ENCODE results near the gene FBXW4. TPM values are rescaled to one million over a fixed set of nuclear protein-coding genes. Genes with fewer than 3 reads are reported as not detected.

Gene FBXW4
- polyA plus RNA-seq, 4 donors: 27.1 to 49.1 (median 35.4) TPM

DNA sequence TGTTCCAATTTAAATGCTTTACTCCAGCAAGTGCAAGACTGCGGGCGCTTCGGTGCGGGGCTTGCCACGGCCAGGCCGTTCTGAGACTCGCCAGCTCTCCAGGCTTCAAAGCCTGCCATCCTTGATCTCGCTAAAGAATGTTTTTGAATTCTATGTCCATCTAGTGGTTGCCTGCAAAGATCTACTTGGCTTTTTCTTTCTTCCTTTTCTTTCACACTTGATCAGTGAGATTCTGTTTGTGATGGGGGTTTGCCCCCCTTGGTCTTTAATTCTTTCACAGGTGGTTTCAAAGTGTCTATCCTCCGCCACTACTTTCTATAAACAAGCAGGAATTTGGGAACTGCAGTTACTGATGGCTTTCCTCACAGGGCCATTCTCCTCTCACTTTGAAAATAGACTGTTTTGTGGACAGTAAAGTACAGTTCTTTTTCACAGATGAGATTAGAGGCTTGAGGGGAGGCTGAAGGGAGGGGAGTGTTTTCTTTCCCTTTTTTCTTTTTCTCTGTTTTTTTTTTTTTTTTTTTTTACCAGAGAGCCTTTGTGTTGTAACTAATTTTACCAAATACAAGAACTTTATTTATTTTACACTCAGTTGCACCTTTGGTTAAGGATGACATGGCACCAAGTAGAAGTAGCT is 15.2 kb upstream of the FBXW4 start:
- H3K27ac ChIP-seq (ENCODE audit: low read depth in 1 of 3, low read length in 2 of 3): no peak overlapping the region
- no peak overlapping the region for H3K4me3 ChIP-seq (ENCODE audit: low read depth in 1 of 3, low read length in 3 of 3)
- FAIRE-seq (no peak), DNase-seq (no peak)
- peaks cover 0 to 10% (median 0%) of the 10 kb centered on the region in 3 donors for H3K27me3 ChIP-seq (ENCODE audit: control insufficient read depth in 3 of 3, insufficient read depth in 3 of 3, low read length in 3 of 3)
- H3K9me3 ChIP-seq (ENCODE audit: control insufficient read depth in 2 of 2, insufficient read depth in 1 of 2, low read depth in 1 of 2, low read length in 1 of 2): no peaks in the 10 kb centered on the region
- H3K36me3 ChIP-seq (ENCODE audit: control insufficient read depth in 3 of 3, insufficient read depth in 2 of 3, low read depth in 1 of 3, low read length in 3 of 3): no peaks in the 10 kb centered on the region
- WGBS, 3 donors: 48 to 50% (median 49%) methylated on average over 9 of the region's 9 CpGs
- no peaks in the 10 kb centered on the region for H3K4me1 ChIP-seq (ENCODE audit: control insufficient read depth in 3 of 3, insufficient read depth in 2 of 3, low read depth in 1 of 3, low read length in 2 of 3)

DNA sequence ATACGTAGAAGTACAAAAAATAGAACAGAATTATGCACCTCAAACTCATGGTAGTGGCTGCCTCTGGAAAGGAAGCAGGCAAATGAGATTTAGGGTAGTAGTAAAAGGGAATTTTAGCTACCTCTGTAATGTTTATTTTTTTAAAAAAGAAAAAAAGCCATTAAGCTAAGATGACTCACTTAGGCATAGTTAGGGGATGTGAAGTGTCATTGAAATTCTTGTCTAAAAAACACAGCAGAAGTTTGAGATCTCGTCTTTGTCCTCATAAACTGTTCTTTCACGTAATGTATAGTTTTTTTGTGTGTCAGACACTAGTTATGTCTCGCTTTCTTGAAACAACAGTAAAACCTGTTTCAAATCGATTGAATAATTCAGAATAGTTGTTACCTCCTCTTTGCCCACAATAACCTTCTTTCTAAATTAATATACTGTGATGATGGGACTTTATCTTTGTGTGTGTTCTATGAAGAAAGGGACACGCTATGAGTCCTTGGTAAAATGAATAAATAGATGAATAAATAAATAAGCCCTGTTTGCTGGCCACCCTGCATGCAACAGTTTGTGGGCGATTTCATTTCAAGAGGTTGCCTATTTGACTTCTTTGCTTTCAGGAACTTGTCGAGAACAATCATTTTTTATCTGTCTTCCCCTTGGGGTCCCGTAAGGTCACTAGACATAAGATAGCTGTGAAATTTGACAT is 14.5 kb upstream of the FBXW4 start:
- WGBS, 3 donors: 64 to 69% (median 67%) methylated on average over 9 of the region's 9 CpGs
- Histone ChIP-seq H3K4me1 (ENCODE audit: control insufficient read depth in 3 of 3, insufficient read depth in 2 of 3, low read depth in 1 of 3, low read length in 2 of 3) (no peaks in the 10 kb centered on the region), H3K27me3 (ENCODE audit: control insufficient read depth in 3 of 3, insufficient read depth in 3 of 3, low read length in 3 of 3) (peaks cover 0 to 10% (median 0%) of the 10 kb centered on the region in 3 donors), H3K9me3 (ENCODE audit: control insufficient read depth in 2 of 2, insufficient read depth in 1 of 2, low read depth in 1 of 2, low read length in 1 of 2) (no peaks in the 10 kb centered on the region), H3K27ac (ENCODE audit: low read depth in 1 of 3, low read length in 2 of 3) (no peak overlapping the region), H3K36me3 (ENCODE audit: control insufficient read depth in 3 of 3, insufficient read depth in 2 of 3, low read depth in 1 of 3, low read length in 3 of 3) (no peaks in the 10 kb centered on the region), H3K4me3 (ENCODE audit: low read depth in 1 of 3, low read length in 3 of 3) (no peak overlapping the region)
- DNase-seq: no peak
- FAIRE-seq: no peak

DNA sequence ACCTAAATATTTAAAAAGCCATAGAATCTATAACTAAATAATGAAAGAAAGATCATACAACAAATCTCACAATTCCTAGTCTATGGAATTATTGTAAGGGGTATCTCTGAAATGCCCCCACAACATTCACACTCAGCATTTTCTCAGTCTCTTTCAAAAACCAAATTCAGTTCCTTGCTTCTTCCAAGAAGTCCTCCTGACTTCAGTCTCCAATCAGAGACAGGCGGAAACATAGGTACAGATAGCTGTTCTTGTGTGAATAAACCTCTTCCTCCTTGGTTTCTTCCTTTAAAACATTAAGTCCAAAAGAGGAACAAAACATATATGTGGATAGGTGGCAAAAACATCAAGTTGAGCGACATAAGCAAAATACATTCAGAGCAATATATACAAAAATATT is 13.9 kb upstream of the FBXW4 start:
- FAIRE-seq (no peak), DNase-seq (no peak)
- Histone ChIP-seq H3K36me3 (ENCODE audit: control insufficient read depth in 3 of 3, insufficient read depth in 2 of 3, low read depth in 1 of 3, low read length in 3 of 3) (no peaks in the 10 kb centered on the region), H3K27ac (ENCODE audit: low read depth in 1 of 3, low read length in 2 of 3) (no peak overlapping the region), H3K9me3 (ENCODE audit: control insufficient read depth in 2 of 2, insufficient read depth in 1 of 2, low read depth in 1 of 2, low read length in 1 of 2) (no peaks in the 10 kb centered on the region), H3K27me3 (ENCODE audit: control insufficient read depth in 3 of 3, insufficient read depth in 3 of 3, low read length in 3 of 3) (peaks cover 0 to 10% (median 0%) of the 10 kb centered on the region in 3 donors), H3K4me3 (ENCODE audit: low read depth in 1 of 3, low read length in 3 of 3) (no peak overlapping the region), H3K4me1 (ENCODE audit: control insufficient read depth in 3 of 3, insufficient read depth in 2 of 3, low read depth in 1 of 3, low read length in 2 of 3) (no peaks in the 10 kb centered on the region)
- WGBS, 3 donors: 86 to 94% (median 92%) methylated on average over 2 of the region's 2 CpGs

DNA sequence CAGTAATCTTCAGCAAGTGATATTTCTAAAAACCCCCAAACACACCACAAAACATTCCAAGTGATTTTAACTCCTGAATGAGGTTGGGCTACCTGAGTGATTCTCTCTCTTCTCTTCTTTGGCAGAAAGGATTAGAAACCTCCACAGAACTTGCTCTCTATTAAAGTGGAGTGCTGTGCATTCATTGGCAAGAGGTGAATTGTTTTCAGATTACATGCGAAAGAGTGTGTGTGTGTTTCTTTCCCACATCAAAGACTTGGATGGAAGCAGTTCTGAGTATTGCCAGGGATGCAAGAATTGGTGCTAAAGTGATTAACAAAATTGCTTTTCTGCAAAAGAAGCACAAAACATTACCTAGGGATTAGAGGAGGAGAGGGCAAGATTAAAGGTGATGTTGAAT is 13.1 kb upstream of the FBXW4 start:
- Histone ChIP-seq H3K36me3 (ENCODE audit: control insufficient read depth in 3 of 3, insufficient read depth in 2 of 3, low read depth in 1 of 3, low read length in 3 of 3) (no peaks in the 10 kb centered on the region), H3K9me3 (ENCODE audit: control insufficient read depth in 2 of 2, insufficient read depth in 1 of 2, low read depth in 1 of 2, low read length in 1 of 2) (no peaks in the 10 kb centered on the region), H3K4me3 (ENCODE audit: low read depth in 1 of 3, low read length in 3 of 3) (no peak overlapping the region), H3K4me1 (ENCODE audit: control insufficient read depth in 3 of 3, insufficient read depth in 2 of 3, low read depth in 1 of 3, low read length in 2 of 3) (no peaks in the 10 kb centered on the region), H3K27ac (ENCODE audit: low read depth in 1 of 3, low read length in 2 of 3) (no peak overlapping the region), H3K27me3 (ENCODE audit: control insufficient read depth in 3 of 3, insufficient read depth in 3 of 3, low read length in 3 of 3) (peaks cover 0 to 10% (median 0%) of the 10 kb centered on the region in 3 donors)
- no peak for FAIRE-seq
- WGBS, 3 donors: 38 to 56% (median 50%) methylated on average over 1 of the region's 1 CpG
- no peak for DNase-seq

DNA sequence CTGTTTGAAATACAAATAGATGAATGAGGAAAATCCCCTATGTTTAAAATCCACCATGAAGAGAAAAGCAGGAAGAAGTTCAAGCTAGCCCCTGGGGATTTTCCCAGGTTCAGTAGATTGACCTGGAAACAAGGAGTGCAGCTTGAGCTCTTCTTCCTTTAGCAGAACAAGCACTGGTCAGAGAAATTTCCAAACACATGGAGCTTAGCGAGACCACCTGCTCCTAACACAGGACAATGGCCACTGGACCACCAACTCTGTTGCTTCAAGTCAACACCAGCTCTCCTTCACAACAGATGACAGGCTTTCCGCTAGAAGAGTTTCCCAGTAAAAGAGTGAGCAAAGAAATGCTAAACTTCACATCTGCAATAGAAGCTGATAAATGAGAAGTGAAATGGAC is 9.4 kb upstream of the FBXW4 start:
- DNase-seq (no peak), FAIRE-seq (no peak)
- Histone ChIP-seq H3K4me3 (ENCODE audit: low read depth in 1 of 3, low read length in 3 of 3) (no peak overlapping the region), H3K36me3 (ENCODE audit: control insufficient read depth in 3 of 3, insufficient read depth in 2 of 3, low read depth in 1 of 3, low read length in 3 of 3) (peaks cover 0 to 3% (median 0%) of the 10 kb centered on the region in 3 donors), H3K27ac (ENCODE audit: low read depth in 1 of 3, low read length in 2 of 3) (no peak overlapping the region), H3K27me3 (ENCODE audit: control insufficient read depth in 3 of 3, insufficient read depth in 3 of 3, low read length in 3 of 3) (peaks cover 0 to 5% (median 0%) of the 10 kb centered on the region in 3 donors), H3K9me3 (ENCODE audit: control insufficient read depth in 2 of 2, insufficient read depth in 1 of 2, low read depth in 1 of 2, low read length in 1 of 2) (no peaks in the 10 kb centered on the region), H3K4me1 (ENCODE audit: control insufficient read depth in 3 of 3, insufficient read depth in 2 of 3, low read depth in 1 of 3, low read length in 2 of 3) (no peaks in the 10 kb centered on the region)
- 90 to 94% (median 92%) methylated on average over 2 of the region's 2 CpGs for WGBS, 3 donors

DNA sequence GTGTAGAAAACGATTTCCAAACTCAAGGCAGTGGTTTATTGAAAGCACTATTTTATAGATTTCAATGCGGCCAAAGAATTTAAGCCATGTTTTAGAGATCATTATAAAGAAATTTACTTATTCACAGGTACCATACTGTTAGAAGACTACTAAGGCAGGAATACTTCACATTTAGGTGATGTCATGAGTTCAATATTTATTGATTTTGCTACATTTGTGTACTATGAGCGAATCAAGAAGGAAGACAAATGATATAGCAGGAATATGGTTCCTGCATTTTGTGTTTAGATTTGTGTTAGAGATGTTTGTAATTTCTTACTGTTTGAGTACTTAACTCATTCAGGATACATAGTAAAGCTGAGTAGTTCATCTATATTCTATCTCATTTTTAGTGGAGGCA is 1.7 kb upstream of the FBXW4 start:
- peaks cover 2 to 4% (median 4%) of the 10 kb centered on the region in 3 donors for H3K4me1 ChIP-seq (ENCODE audit: control insufficient read depth in 3 of 3, insufficient read depth in 2 of 3, low read depth in 1 of 3, low read length in 2 of 3)
- no peak for DNase-seq
- FAIRE-seq: no peak
- H3K27me3 ChIP-seq (ENCODE audit: control insufficient read depth in 3 of 3, insufficient read depth in 3 of 3, low read length in 3 of 3): no peaks in the 10 kb centered on the region
- peaks cover 0 to 12% (median 0%) of the 10 kb centered on the region in 3 donors for H3K36me3 ChIP-seq (ENCODE audit: control insufficient read depth in 3 of 3, insufficient read depth in 2 of 3, low read depth in 1 of 3, low read length in 3 of 3)
- no peak overlapping the region for H3K27ac ChIP-seq (ENCODE audit: low read depth in 1 of 3, low read length in 2 of 3)
- 92 to 95% (median 93%) methylated on average over 3 of the region's 3 CpGs for WGBS, 3 donors
- no peaks in the 10 kb centered on the region for H3K9me3 ChIP-seq (ENCODE audit: control insufficient read depth in 2 of 2, insufficient read depth in 1 of 2, low read depth in 1 of 2, low read length in 1 of 2)
- no peak overlapping the region for H3K4me3 ChIP-seq (ENCODE audit: low read depth in 1 of 3, low read length in 3 of 3)

DNA sequence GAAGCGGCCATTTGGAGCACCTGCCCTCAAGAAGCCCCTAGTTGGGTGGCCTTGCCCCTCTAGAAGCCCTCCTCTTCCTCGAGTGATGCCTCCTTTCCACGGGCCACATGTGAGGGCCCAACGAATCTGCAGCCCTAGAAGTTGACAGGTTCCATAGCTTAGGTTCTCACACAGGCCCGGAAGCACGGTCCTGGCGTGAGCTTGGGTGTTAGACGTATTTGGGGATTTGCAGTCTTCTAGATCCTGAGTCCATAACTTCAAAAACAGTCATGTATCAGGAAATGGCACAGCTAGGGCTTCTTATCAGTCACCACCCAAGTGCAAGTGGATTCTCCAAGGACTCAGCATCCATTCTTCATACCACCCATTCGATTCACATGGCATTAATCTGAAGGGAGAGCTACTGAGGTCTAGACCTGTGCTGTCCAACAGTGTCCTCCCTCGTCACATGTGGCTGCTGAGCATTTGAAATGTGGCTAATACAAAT is 477 bp upstream of the FBXW4 start:
- no peak for DNase-seq
- Histone ChIP-seq H3K4me3 (ENCODE audit: low read depth in 1 of 3, low read length in 3 of 3) (peak overlapping the region in 2 of 3 donors; percentile 65 to 85), H3K9me3 (ENCODE audit: control insufficient read depth in 2 of 2, insufficient read depth in 1 of 2, low read depth in 1 of 2, low read length in 1 of 2) (no peaks in the 10 kb centered on the region), H3K27ac (ENCODE audit: low read depth in 1 of 3, low read length in 2 of 3) (peak overlapping the region; percentile 92 to 97 (median 93)), H3K4me1 (ENCODE audit: control insufficient read depth in 3 of 3, insufficient read depth in 2 of 3, low read depth in 1 of 3, low read length in 2 of 3) (peaks cover 2 to 4% (median 4%) of the 10 kb centered on the region in 3 donors), H3K36me3 (ENCODE audit: control insufficient read depth in 3 of 3, insufficient read depth in 2 of 3, low read depth in 1 of 3, low read length in 3 of 3) (peaks cover 0 to 12% (median 0%) of the 10 kb centered on the region in 3 donors), H3K27me3 (ENCODE audit: control insufficient read depth in 3 of 3, insufficient read depth in 3 of 3, low read length in 3 of 3) (no peaks in the 10 kb centered on the region)
- FAIRE-seq: no peak
- WGBS, 3 donors: 58 to 71% (median 61%) methylated on average over 10 of the region's 10 CpGs

DNA sequence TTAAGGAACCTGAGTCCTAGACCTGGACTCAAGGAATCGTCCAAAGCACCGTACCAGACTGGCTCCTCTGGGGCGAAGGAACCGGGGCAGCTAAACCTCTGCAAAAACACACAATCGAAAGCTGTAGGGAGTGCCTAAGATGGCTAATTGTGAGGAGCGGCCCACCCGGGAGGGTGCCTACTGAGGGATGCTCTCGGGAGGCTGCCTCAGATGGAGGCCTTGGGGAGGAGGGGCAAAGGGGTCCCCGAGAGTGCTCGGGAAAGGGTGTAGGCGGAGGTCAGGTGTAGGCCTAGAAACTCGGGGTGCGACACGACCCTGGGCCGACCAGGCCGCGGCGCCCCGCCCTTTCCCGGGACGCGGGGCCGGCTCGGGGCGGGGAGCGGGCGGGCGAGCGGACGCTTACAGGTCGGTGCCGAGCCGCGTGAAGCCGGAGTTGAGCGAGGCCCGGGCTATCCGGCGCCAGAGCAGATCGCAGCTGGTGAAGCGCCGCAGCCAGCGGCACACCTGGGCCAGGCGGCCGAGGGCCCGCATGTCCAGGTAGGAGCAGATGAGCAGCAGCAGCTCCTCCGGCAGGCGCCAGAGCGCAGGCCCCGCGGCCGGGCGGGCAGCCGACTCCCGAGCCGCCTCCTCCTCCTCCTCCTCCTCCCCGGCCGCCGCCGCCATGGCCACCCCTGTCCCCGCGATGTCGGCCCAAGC is 844 bp downstream of the FBXW4 start:
- H3K27ac ChIP-seq (ENCODE audit: low read depth in 1 of 3, low read length in 2 of 3): peak overlapping the region; percentile 92 to 97 (median 93)
- H3K36me3 ChIP-seq (ENCODE audit: control insufficient read depth in 3 of 3, insufficient read depth in 2 of 3, low read depth in 1 of 3, low read length in 3 of 3): peaks cover 0 to 8% (median 0%) of the 10 kb centered on the region in 3 donors
- DNase-seq (peak; percentile 73 to 92), FAIRE-seq (no peak)
- WGBS, 3 donors: 0% methylated on average over 36 to 63 of the region's 63 CpGs
- peak overlapping the region; percentile 65 to 85 (median 85) for H3K4me3 ChIP-seq (ENCODE audit: low read depth in 1 of 3, low read length in 3 of 3)
- H3K9me3 ChIP-seq (ENCODE audit: control insufficient read depth in 2 of 2, insufficient read depth in 1 of 2, low read depth in 1 of 2, low read length in 1 of 2): no peaks in the 10 kb centered on the region
- no peaks in the 10 kb centered on the region for H3K27me3 ChIP-seq (ENCODE audit: control insufficient read depth in 3 of 3, insufficient read depth in 3 of 3, low read length in 3 of 3)
- peaks cover 2 to 4% (median 4%) of the 10 kb centered on the region in 3 donors for H3K4me1 ChIP-seq (ENCODE audit: control insufficient read depth in 3 of 3, insufficient read depth in 2 of 3, low read depth in 1 of 3, low read length in 2 of 3)
